ENCODE measurements around the gene TNKS1BP1.

GRCh38 chr11:57359396-57359795 lies 34.6 kb upstream of the TNKS1BP1 start:
- no peak for TF ChIP-seq CTCF (IDR thresholded peaks at IDR 0.05)
- no peak for TF ChIP-seq EZH2 (IDR thresholded peaks at IDR 0.05)
- no peak for TF ChIP-seq EZH2phosphoT487 (IDR thresholded peaks at IDR 0.05)
